Measurements from ENCODE around the gene VIT.
A peak's percentile ranks its signal among the peaks of the same experiment; 100 is the strongest.

VIT gene

GRCh38 chr2:36711741-36712314, 15.3 kb downstream of the VIT start:
- DNase-seq (ENCODE audit: low read depth): no peak

- no peak for DNase-seq (ENCODE audit: low read depth)
Observed at GRCh38 chr2:36713310-36713709, 16.8 kb downstream of the VIT start.

- DNase-seq (ENCODE audit: low read depth): no peak
Observed at GRCh38 chr2:36716111-36716510, 19.6 kb downstream of the VIT start.

- no peak for DNase-seq (ENCODE audit: low read depth)
Observed at GRCh38 chr2:36717603-36718266, 21.2 kb downstream of the VIT start.

- DNase-seq (ENCODE audit: low read depth): no peak
Observed at GRCh38 chr2:36727550-36727949, 31.0 kb downstream of the VIT start.

GRCh38 chr2:36729067-36729466, 32.6 kb downstream of the VIT start:
- DNase-seq (ENCODE audit: low read depth): no peak

GRCh38 chr2:36731941-36732672, 35.6 kb downstream of the VIT start:
- peak; percentile 85 for DNase-seq (ENCODE audit: low read depth)

GRCh38 chr2:36732673-36733036, 36.1 kb downstream of the VIT start:
- no peak for DNase-seq (ENCODE audit: low read depth)

- DNase-seq (ENCODE audit: low read depth): no peak
Observed at GRCh38 chr2:36733215-36733614, 36.7 kb downstream of the VIT start.

GRCh38 chr2:36734304-36734703, 37.8 kb downstream of the VIT start:
- DNase-seq (ENCODE audit: low read depth): no peak

GRCh38 chr2:36737131-36737750, 40.7 kb downstream of the VIT start:
- DNase-seq (ENCODE audit: low read depth): no peak

- no peak for DNase-seq (ENCODE audit: low read depth)
Observed at GRCh38 chr2:36740061-36740460, 43.6 kb downstream of the VIT start.

- no peak for DNase-seq (ENCODE audit: low read depth)
Observed at GRCh38 chr2:36741188-36741837, 44.8 kb downstream of the VIT start.

GRCh38 chr2:36743954-36744353, 47.4 kb downstream of the VIT start:
- DNase-seq (ENCODE audit: low read depth): no peak

- no peak for DNase-seq (ENCODE audit: low read depth)
Observed at GRCh38 chr2:36748166-36748565, 51.7 kb downstream of the VIT start.

GRCh38 chr2:36750101-36750500, 53.6 kb downstream of the VIT start:
- no peak for DNase-seq (ENCODE audit: low read depth)

- no peak for DNase-seq (ENCODE audit: low read depth)
Observed at GRCh38 chr2:36753706-36754221, 57.3 kb downstream of the VIT start.

GRCh38 chr2:36754578-36754977, 58.1 kb downstream of the VIT start:
- no peak for DNase-seq (ENCODE audit: low read depth)

- no peak for DNase-seq (ENCODE audit: low read depth)
Observed at GRCh38 chr2:36756438-36756837, 59.9 kb downstream of the VIT start.

- DNase-seq (ENCODE audit: low read depth): no peak
Observed at GRCh38 chr2:36762764-36763490, 66.4 kb downstream of the VIT start.

- DNase-seq (ENCODE audit: low read depth): no peak
Observed at GRCh38 chr2:36769106-36769505, 72.6 kb downstream of the VIT start.

Measured in fibroblast of the conjunctiva (primary cell).